Stimulated activated CD4-positive, alpha-beta T cell treated with anti-CD3 and anti-CD28 coated beads, Interleukin-15, amount 100 ng/mL, for 48 hours (primary cell): ENCODE data around the gene PRKCE.

ENCODE experiments used
- DNase-seq, 2 donors: peaks; one replicate each; pipeline ENCODE4 v3.0.0-alpha.2; 2020; ENCODE audit warnings: low read depth in 2 of 2

Gene PRKCE

DNA sequence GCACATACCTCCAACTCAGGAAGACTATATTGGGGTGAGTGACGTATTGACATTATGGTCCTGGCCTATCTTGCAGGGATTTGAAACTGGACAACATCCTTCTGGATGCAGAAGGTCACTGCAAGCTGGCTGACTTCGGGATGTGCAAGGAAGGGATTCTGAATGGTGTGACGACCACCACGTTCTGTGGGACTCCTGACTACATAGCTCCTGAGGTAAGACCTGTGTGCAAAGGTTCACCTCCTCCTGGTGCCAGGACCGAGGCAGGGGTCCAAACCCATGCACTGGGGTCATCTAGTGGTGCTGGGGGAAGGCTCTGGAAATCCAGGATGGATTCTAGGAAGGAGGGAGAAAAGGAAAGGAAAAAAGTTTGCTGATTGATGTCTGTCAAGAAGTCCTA is 493.5 kb downstream of the PRKCE start:
- DNase-seq: no peak

DNA sequence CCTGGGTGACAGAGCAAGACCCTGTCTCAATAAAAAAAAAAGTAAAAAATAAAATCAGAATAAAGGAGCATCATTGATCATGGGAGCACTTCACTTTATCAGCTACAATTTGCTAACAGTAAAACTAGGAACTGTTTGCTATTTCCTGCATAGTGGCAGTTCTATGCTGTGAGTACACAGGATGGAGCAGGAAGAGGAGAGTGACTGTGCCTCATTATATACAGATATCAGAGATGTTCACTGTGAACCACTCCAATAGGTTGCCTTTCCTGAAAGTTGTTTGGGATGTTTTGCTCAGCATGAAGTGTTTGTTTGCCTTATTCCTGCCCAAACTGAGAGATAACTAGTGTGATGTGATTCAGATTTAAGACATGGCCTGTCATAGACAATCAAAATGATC is 494.4 kb downstream of the PRKCE start:
- no peak for DNase-seq

GRCh38 chr2:46146866-46147502 is 495.5 kb downstream of the PRKCE start:
- DNase-seq: no peak

- DNase-seq: no peak
Observed at GRCh38 chr2:46147626-46148368, 496.3 kb downstream of the PRKCE start.

- no peak for DNase-seq
Observed at GRCh38 chr2:46148369-46148736, 496.9 kb downstream of the PRKCE start.

GRCh38 chr2:46150445-46150955 is 499.0 kb downstream of the PRKCE start:
- DNase-seq: no peak

DNA sequence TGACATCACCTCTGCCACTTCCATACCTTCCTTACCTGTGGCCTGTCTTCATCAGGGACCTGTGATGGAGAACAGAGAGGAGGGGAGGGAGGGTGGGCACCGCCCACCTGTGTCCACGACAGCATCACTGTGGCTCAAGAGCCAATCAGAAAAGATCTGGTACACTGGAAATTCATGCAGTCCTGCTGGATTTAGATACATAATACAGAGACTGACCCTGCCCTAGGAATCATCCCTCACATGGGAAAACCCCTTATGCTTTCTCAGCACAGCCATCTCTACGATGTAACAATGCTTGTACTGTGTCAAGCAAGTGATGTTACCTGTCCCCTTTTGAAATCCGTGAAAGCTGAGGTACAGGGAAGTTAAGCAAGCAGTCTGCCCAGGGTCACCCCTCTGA is 500.1 kb downstream of the PRKCE start:
- no peak for DNase-seq

DNA sequence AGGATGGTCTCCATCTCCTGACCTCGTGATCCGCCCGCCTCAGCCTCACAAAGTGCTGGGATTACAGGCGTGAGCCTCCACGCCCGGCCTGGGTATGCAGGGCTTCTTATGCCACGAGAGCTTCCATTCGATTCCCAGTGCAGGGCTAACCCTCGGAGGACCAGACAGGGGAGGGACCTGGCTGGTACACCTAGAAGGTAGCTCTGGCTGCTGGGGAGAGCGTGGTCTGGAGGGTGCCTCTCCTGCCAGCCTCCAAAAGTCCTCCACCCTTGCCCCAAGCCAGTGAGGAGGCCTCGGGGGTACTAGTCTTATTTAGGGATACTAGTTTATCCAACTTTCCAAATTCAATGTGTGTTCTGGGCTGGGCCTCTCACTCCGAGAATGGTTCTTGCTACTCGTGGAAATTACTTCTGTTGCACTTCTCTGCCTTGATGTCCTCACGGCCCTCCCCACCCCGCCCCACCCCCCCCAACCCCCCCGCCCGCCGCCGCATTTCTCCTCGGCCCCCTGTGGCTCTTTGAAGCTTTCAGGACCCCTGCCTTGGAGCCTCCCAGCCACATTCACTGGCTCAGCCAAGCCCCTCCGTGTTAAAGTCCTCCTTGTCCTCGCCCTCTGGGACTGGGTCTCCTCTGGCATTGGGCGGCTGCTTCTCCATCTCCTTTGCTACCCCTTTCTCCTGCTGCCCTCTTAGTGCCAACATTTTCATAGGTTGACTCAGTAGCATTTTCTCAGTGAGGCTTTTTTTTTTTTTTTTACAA is 502.7 kb downstream of the PRKCE start:
- no peak for DNase-seq

DNA sequence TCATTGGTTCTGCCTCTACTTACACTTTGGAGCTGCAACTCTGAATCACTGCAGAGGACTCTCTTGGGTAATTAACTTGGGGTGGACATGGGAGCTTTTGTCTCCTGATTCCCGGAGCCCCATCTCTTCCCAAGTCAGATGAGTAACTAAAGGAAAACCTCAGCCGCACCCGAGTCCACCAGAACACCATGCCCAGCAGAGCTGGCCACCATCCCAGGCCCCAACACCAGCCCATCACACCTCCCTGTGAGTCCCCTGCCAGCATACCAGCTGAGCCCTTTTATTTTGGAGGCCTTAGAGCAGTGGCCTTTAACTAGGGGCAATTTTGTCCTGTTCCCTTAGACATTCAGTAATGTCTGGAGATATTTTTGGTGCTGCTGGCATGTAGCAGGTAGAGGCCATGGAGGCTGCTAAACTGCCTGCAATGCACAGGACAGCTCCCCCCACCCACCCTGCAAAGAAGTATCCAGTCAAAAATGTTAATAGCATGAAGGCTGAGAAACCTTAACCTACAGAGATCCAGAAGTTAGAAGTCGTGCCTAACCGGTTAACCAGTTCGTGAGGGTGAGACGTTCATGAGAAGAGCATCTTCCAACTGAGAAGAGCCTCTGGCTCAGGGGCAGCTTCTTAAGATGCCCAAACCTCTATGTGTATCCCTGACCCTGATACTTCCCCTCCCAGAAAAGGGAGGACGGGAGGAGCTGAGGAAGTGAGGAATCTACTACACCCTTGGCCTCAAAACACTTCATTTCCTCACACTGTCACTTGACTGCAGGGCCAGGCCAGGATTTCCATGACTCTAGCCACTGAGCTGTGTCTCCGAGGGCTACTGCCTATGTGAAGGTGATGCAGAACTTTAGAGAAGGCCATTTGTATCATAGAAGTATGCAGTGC is 505.8 kb downstream of the PRKCE start:
- no peak for DNase-seq

DNA sequence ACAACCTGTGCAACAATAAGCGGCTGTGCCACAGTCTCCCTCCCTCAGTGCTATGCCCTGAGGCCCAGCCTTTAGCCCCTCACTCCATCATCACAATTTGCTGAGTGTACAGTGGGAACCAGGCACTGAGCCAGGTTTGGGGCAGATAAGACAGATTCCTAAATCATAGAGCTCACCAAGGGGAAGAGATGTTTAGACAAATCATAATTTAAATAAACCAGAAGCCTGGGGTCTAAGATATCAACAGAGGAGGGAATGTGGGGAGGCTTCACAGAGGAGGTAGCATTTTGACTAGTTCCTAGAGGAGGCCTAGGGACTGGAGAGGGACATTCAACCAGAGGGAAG is 506.5 kb downstream of the PRKCE start:
- no peak for DNase-seq

GRCh38 chr2:46158661-46159060 is 507.2 kb downstream of the PRKCE start:
- DNase-seq: no peak

DNA sequence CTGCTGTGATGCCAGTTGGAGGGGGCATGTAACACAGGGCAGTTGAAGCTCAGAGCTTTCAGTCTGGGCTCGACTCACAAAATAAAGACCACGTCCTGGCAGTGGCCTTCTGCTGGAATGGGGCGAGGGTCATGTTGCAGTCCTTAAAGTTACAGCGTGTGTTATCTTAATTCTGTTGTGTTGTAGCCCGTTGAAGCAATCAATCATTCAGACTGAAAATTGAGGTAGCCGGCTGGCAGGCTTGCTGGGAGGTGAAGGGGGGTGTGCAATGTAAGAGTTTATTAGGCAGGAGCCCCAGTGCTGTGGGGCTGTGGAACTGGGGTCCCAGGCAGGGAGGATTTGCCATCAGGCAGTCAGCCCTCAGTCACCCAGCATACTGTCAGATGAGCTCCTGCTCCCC is 508.9 kb downstream of the PRKCE start:
- DNase-seq: no peak

- no peak for DNase-seq
Observed at GRCh38 chr2:46161315-46161714, 509.8 kb downstream of the PRKCE start.

GRCh38 chr2:46161911-46162310 is 510.4 kb downstream of the PRKCE start:
- no peak for DNase-seq

DNA sequence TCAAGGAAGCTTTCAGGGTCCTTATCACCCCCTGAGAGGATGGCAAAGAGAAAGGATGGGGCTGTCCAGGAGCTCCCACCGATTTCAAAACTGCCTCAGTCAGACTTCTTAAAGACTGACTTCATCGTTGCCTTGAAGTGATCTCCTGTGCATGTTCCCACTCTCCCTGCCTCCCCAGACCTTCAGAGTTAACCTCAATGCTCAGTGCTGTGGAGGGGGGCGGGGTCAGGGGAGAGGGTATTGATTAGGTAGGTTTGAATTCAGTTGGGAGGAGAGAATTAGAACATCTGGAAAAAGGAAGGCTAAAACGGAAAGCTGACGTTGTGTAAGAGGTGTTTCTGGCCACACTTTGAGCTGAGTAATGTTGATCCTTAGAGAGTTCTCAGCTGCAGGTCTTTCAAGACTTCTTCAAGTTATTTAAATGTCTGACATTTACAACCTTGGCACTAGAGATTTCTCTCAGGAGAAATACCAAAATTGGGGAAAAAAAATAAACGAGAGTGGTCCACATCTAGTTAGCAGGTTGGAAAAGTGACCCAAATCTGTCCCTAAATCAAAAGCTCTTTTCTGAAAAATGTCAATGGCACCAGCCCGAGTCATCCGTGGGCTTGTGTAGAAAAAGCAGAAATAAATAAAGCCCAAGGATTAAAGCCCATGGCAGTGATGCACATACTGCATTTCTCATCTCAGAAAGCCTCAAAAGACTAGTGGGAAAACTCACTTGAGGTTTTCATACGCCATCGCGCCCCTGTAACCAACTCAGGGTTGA is 511.0 kb downstream of the PRKCE start:
- no peak for DNase-seq

GRCh38 chr2:46163098-46163430 is 511.6 kb downstream of the PRKCE start:
- DNase-seq: no peak

DNA sequence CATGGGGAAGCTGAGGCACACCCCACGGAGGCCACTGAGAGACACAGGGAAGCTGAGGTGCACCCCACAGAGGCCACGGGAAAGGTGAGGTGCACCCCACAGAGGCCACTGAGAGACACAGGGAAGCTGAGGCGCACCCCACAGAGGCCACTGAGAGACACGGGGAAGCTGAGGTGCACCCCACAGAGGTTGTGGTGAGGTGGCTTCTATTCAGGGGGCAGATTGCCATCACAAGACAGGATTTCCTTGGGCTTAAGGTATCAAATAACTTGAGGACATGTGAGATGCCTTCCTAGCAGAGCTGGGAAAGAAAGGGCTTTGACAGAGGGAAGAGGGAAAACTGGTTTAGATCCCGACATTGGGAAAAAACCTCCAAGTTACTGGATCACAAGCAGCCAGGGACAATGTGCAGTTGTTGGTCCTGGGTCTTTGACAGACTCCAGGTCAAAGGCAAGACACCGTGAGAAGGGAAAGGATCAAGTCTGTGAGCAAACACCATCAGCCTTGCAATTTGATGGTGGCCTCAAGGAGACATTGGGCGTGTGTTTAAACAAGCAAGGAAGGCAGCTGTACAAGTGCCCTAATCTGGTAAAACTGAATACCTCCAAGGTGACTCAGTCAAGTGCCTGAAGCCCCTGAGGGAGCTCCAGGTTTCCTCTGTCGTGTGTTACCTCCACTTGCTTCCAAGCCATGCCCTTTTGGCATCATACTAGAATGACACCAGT is 512.5 kb downstream of the PRKCE start:
- DNase-seq: no peak

DNA sequence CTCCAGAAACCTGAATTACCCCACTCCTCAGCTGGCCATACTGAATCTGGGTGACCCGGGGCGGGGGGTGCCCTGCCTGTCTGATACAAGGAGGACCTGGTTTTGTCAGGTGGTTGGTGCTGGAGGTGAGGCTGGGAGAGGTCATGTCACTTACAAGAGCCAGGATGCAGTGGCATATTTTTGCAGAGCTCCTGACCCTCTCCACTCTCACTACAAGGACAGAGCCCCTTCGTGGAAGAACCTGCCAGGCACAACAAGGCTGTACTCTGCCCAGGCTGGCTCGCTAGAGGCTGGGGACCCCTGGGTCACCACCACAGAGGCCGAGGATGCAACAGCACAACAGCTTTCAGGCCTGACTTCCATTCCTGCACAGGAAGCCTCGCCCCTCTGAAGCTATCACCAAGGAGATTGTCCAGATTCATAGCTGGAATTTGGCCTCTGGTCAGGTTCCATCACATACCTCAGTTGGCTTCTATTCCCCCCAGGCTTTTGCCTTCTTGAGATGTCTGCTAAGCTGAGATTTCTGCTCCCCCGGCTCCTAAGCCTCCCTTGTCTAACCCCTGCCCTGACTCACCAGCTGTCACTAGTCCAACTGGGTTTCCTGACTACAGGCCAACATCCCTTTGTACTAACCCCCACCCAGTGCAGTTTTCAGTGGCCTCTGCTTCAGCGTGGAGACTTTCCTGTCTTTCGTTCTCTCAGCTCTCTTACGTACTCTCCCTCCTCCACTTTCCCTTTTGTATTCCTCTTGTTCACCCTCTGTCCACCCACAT is 513.2 kb downstream of the PRKCE start:
- DNase-seq: no peak

DNA sequence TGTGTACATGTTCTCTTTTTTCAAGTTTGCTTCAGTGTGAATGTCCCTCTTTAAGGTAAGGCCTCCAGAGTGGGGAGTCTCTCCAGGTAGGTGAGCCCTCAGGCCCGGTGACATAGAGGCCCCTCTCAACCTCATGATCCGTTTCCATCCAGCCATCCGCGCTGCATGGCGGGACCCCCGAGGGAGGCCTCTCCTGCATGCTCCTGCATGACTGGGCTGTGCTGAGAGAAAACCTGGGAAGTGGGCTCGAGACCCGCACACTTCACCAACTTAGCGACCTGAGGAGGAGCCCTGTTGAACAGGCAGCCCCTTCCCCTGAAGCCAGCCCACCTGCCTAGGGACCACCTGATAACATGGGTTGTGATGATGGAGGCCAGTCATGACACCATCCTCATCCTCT is 514.4 kb downstream of the PRKCE start:
- DNase-seq: no peak

GRCh38 chr2:46167406-46167805 is 515.9 kb downstream of the PRKCE start:
- no peak for DNase-seq
